ENCODE measurements around the gene TMEM14C.

TMEM14C gene

GRCh38 chr6:10722820-10723566, at the start of gene TMEM14C:
Gene TMEM14C, plus strand, starts transcription at chr6:10723070. Its CDS starts 1,544 bp downstream, at chr6:10724614.
- peak; percentile 81 for DNase-seq (ENCODE audit: low spot score)

- no peak for DNase-seq (ENCODE audit: low spot score)
Measured at GRCh38 chr6:10676403-10676802, 46.5 kb upstream of the TMEM14C start.

GRCh38 chr6:10678456-10678855, 44.4 kb upstream of the TMEM14C start:
- DNase-seq (ENCODE audit: low spot score): no peak

GRCh38 chr6:10681795-10682194, 41.1 kb upstream of the TMEM14C start:
- DNase-seq (ENCODE audit: low spot score): no peak

- no peak for DNase-seq (ENCODE audit: low spot score)
Measured at GRCh38 chr6:10682355-10682988, 40.4 kb upstream of the TMEM14C start.

GRCh38 chr6:10684618-10685017, 38.3 kb upstream of the TMEM14C start:
- DNase-seq (ENCODE audit: low spot score): no peak

GRCh38 chr6:10685092-10685915, 37.6 kb upstream of the TMEM14C start:
- DNase-seq (ENCODE audit: low spot score): no peak

- DNase-seq (ENCODE audit: low spot score): no peak
Measured at GRCh38 chr6:10686901-10687300, 36.0 kb upstream of the TMEM14C start.

- DNase-seq (ENCODE audit: low spot score): no peak
Measured at GRCh38 chr6:10687582-10687981, 35.3 kb upstream of the TMEM14C start.

- DNase-seq (ENCODE audit: low spot score): no peak
Measured at GRCh38 chr6:10690651-10691445, 32.0 kb upstream of the TMEM14C start.

- no peak for DNase-seq (ENCODE audit: low spot score)
Measured at GRCh38 chr6:10692965-10693538, 29.8 kb upstream of the TMEM14C start.

GRCh38 chr6:10694302-10695085, 28.4 kb upstream of the TMEM14C start, which contains the start of the genes C6orf52 and PAK1IP1:
Gene C6orf52, minus strand, starts transcription at chr6:10694616. Its CDS starts 7,066 bp downstream, at chr6:10687550.
Gene PAK1IP1, plus strand, starts transcription at chr6:10694972. Its CDS starts 14 bp downstream, at chr6:10694986.
- DNase-seq (ENCODE audit: low spot score): peak; percentile 92

- DNase-seq (ENCODE audit: low spot score): no peak
Measured at GRCh38 chr6:10695086-10695657, 27.7 kb upstream of the TMEM14C start.

- DNase-seq (ENCODE audit: low spot score): no peak
Measured at GRCh38 chr6:10696655-10697054, 26.2 kb upstream of the TMEM14C start.

- no peak for DNase-seq (ENCODE audit: low spot score)
Measured at GRCh38 chr6:10713962-10714361, 8.9 kb upstream of the TMEM14C start.

GRCh38 chr6:10719296-10719963, 3.4 kb upstream of the TMEM14C start:
- DNase-seq (ENCODE audit: low spot score): no peak

GRCh38 chr6:10719964-10720264, 3.0 kb upstream of the TMEM14C start:
- DNase-seq (ENCODE audit: low spot score): no peak

GRCh38 chr6:10720265-10720959, 2.5 kb upstream of the TMEM14C start:
- peak; percentile 36 for DNase-seq (ENCODE audit: low spot score)
